B cell (primary cell): Measurements from ENCODE around the gene AKT2. TPM values are rescaled to one million over a fixed set of nuclear protein-coding genes. Genes with fewer than 3 reads are reported as not detected.

ENCODE experiments used
- ATAC-seq: fragments of 200-7000 bp; cut with Tn5 transposase; one replicate; pipeline ENCODE4 v1.10.0; 2021; ENCODE audit warnings: low read depth, mild to moderate bottlenecking, moderate number of reproducible peaks, moderate library complexity
- CTCF ChIA-PET: fragments of 350-600 bp; sonication (Branson Sonifier 250); formaldehyde crosslinking; loops from one replicate; lab custom pipeline; 2021; ENCODE audit warnings: antibody characterized with exemption, inconsistent platforms; lab: Charles Lee
- POLR2A ChIA-PET: fragments of 350-600 bp; sonication (Branson Sonifier 250); formaldehyde crosslinking; loops from one replicate; lab custom pipeline; 2021; ENCODE audit warnings: antibody characterized with exemption; lab: Charles Lee
- DNase-seq: peaks from one replicate; pipeline ENCODE4 v3.0.0; 2013
- H2AFZ ChIP-seq: 2 replicates; pipeline ENCODE4 v1.6.1; 2012; ENCODE audit warnings: mild to moderate bottlenecking, low read depth, low read length; ENCODE audit not compliant: insufficient read depth, poor library complexity, severe bottlenecking
- H3K27ac ChIP-seq, 2 donors: 1 replicate in 1 of 2; 2 replicates in 1 of 2; pipeline ENCODE4 v1.5.1; 2012 to 2013; ENCODE audit warnings: low read length in 2 of 2, mild to moderate bottlenecking in 2 of 2, moderate library complexity in 1 of 2
- H3K27me3 ChIP-seq, 4 experiments: fragments of 200-600 bp in 1 of 4; sonication (generic) in 1 of 4; replicated peaks in 1 of 4; 1 replicate in 2 of 4; 2 replicates in 2 of 4; pipeline versions ENCODE4 v1.6.1 to v1.7.0; 2013 to 2016; ENCODE audit warnings: low read length in 3 of 4, mild to moderate bottlenecking in 2 of 4, mixed read lengths in 1 of 4, moderate library complexity in 1 of 4; ENCODE audit not compliant: insufficient read depth in 4 of 4, control insufficient read depth in 3 of 4; ENCODE audit errors: control extremely low read depth in 1 of 4
- H3K36me3 ChIP-seq, 2 experiments: replicated peaks in 1 of 2; 1 replicate in 1 of 2; 2 replicates in 1 of 2; pipeline versions ENCODE4 v1.6.1 to v1.7.1; 2013; ENCODE audit warnings: low read length in 1 of 2; ENCODE audit not compliant: insufficient read depth in 2 of 2, control insufficient read depth in 1 of 2; ENCODE audit errors: control extremely low read depth in 1 of 2, extremely low read depth in 1 of 2
- H3K4me1 ChIP-seq, 2 donors: fragments of 200-600 bp in 1 of 2; sonication (generic) in 1 of 2; 1 replicate in 1 of 2; 2 replicates in 1 of 2; pipeline versions ENCODE4 v1.5.1 to v1.6.1; 2013 to 2017; ENCODE audit warnings: low read length in 2 of 2; ENCODE audit not compliant: control insufficient read depth in 2 of 2, insufficient read depth in 2 of 2
- H3K4me2 ChIP-seq: replicated peaks from 2 replicates; pipeline ENCODE3; 2012; ENCODE audit warnings: mild to moderate bottlenecking, low read depth, low read length; ENCODE audit not compliant: poor library complexity, severe bottlenecking
- H3K4me3 ChIP-seq, 5 experiments: fragments of 200-600 bp in 1 of 5; sonication (generic) in 1 of 5; 1 replicate in 3 of 5; 2 replicates in 2 of 5; pipeline versions ENCODE4 v1.5.1 to v1.7.0; 2011 to 2016; ENCODE audit warnings: low read length in 4 of 5, mild to moderate bottlenecking in 4 of 5, low read depth in 2 of 5, control low read depth in 1 of 5, moderate library complexity in 1 of 5; ENCODE audit not compliant: insufficient read depth in 1 of 5; ENCODE audit errors: control extremely low read depth in 1 of 5, extremely low read depth in 1 of 5
- H3K79me2 ChIP-seq: fragments of 200-600 bp; sonication (generic); one replicate; pipeline ENCODE4 v1.6.0; 2016; ENCODE audit warnings: low read length; ENCODE audit not compliant: control insufficient read depth, insufficient read depth
- H3K9ac ChIP-seq: fragments of 200-600 bp; sonication (generic); 2 replicates; pipeline ENCODE4 v1.6.1; 2017; ENCODE audit warnings: mild to moderate bottlenecking, low read length, moderate library complexity
- H3K9me3 ChIP-seq, 3 donors: one replicate each; pipeline versions ENCODE4 v1.6.1 to v1.7.1; 2013; ENCODE audit warnings: low read length in 2 of 3; ENCODE audit not compliant: control insufficient read depth in 2 of 3, insufficient read depth in 1 of 3; ENCODE audit errors: control extremely low read depth in 1 of 3
- H4K20me1 ChIP-seq: 2 replicates; pipeline ENCODE4 v1.6.0; 2012; ENCODE audit warnings: mild to moderate bottlenecking, low read length; ENCODE audit not compliant: insufficient read depth, control insufficient read depth, poor library complexity, severe bottlenecking
- H3K27ac Mint-ChIP-seq: one replicate; pipeline ENCODE4 v1.8.0; 2021; ENCODE audit warnings: mixed read lengths
- H3K27me3 Mint-ChIP-seq: one replicate; pipeline ENCODE4 v1.8.0; 2021; ENCODE audit warnings: mixed read lengths
- H3K4me1 Mint-ChIP-seq: one replicate; pipeline ENCODE4 v1.8.0; 2021; ENCODE audit warnings: mixed read lengths
- H3K4me3 Mint-ChIP-seq: one replicate; pipeline ENCODE4 v1.8.0; 2021; ENCODE audit warnings: mixed read lengths
- H3K9me3 Mint-ChIP-seq: one replicate; pipeline ENCODE4 v1.8.0; 2022; ENCODE audit warnings: mixed read lengths; ENCODE audit not compliant: insufficient read depth
- CTCF ChIP-seq: fragments of 200-600 bp; IDR thresholded peaks from one replicate; pipeline ENCODE4 v1.8.0; 2022; ENCODE audit warnings: antibody characterized with exemption, mild to moderate bottlenecking
- EZH2 ChIP-seq: IDR thresholded peaks from 2 replicates; pipeline ENCODE4 v1.6.1; 2012; ENCODE audit warnings: borderline replicate concordance, low read depth, mild to moderate bottlenecking, moderate library complexity, low read length; ENCODE audit not compliant: insufficient read depth, poor library complexity, severe bottlenecking
- WGBS: methylation state at CpG from one replicate; pipeline ENCODE4 v1.1.5; 2013; ENCODE audit warnings: missing lambda C conversion rate; ENCODE audit not compliant: insufficient coverage; 5-methylcytosine and 5-hydroxymethylcytosine counted together
- intact Hi-C: fragments of 100-400 bp; cut with micrococcal nuclease; formaldehyde crosslinking; loops from one replicate; pipeline ENCODE4 v1.10.0; 2022
- polyA plus RNA-seq: library from polyadenylated mRNA; depleted of rRNA; stranded (reverse); fragments of >200 nt; gene quantifications from 2 replicates; pipeline ENCODE4 v1.2.3, GENCODE V29; 2012
- total RNA-seq, 2 donors: library from RNA; stranded (reverse); fragments of 120-200 nt in 1 of 2; gene quantifications; 1 replicate in 1 of 2; 2 replicates in 1 of 2; pipeline versions ENCODE4 v1.2.3 to v1.2.4, GENCODE V29; 2013 to 2022

Gene AKT2
- total and polyA plus RNA-seq, 2 donors (not counting 1 experiment from before 2014, with no cell fraction given) = 195 to 243 TPM

- 95% methylated on average over 5 of the region's 11 CpGs for WGBS
- no peaks in the 10 kb centered on the region for H3K27me3 Mint-ChIP-seq
- intact Hi-C loops = no loop called here
- ATAC-seq (no peak), DNase-seq (no peak)
- Histone ChIP-seq H3K4me2 (no peak overlapping the region), H3K4me1 (peaks cover 9 to 14% of the 10 kb centered on the region in 2 donors), H2AFZ (no peak overlapping the region), H3K9me3 (peaks cover 0 to 4% (median 0%) of the 10 kb centered on the region in 3 donors), H3K79me2 (peaks cover 100% of the 10 kb centered on the region), H3K9ac (no peak overlapping the region), H3K36me3 (peaks cover 0 to 23% of the 10 kb centered on the region in 2 experiments), H3K27me3 (no peaks in the 10 kb centered on the region), H3K27ac (no peak overlapping the region), H4K20me1 (peaks cover 98% of the 10 kb centered on the region), H3K4me3 (no peak overlapping the region)
- TF ChIP-seq EZH2 (no peak), CTCF (no peak)
- ChIA-PET CTCF (interaction anchor here (0.6 kb wide), 1 partner anchor 189 kb away, joined by 3 read pairs; no protein-coding TSS in a partner anchor), POLR2A (no interaction called here)
- no peaks in the 10 kb centered on the region for H3K9me3 Mint-ChIP-seq
- H3K4me3 Mint-ChIP-seq = no peak overlapping the region
- no peak overlapping the region for H3K27ac Mint-ChIP-seq
- peaks cover 51% of the 10 kb centered on the region for H3K4me1 Mint-ChIP-seq
Observed at GRCh38 chr19:40269216-40269940, 15.8 kb downstream of the AKT2 start.

GRCh38 chr19:40267601-40267997 lies 17.5 kb downstream of the AKT2 start:
- POLR2A ChIA-PET = interaction anchor here (0.6 kb wide), 1 partner anchor 19 kb away, joined by 6 read pairs; no protein-coding TSS in a partner anchor

More at GRCh38 chr19:40267601-40267997, 17.5 kb downstream of the AKT2 start:
- no peak overlapping the region for H3K4me3 ChIP-seq
- peaks cover 100% of the 10 kb centered on the region for H4K20me1 ChIP-seq
- peaks cover 3 to 9% of the 10 kb centered on the region in 2 donors for H3K4me1 ChIP-seq
- Mint-ChIP-seq H3K4me3 (no peak overlapping the region), H3K27ac (no peak overlapping the region), H3K27me3 (no peaks in the 10 kb centered on the region), H3K4me1 (peaks cover 43% of the 10 kb centered on the region), H3K9me3 (no peaks in the 10 kb centered on the region)
- H3K9ac ChIP-seq = no peak overlapping the region
- ATAC-seq (no peak), DNase-seq (no peak)
- intact Hi-C loops = no loop called here
- H3K9me3 ChIP-seq = peaks cover 0 to 4% (median 0%) of the 10 kb centered on the region in 3 donors
- no peak for TF ChIP-seq CTCF
- TF ChIP-seq EZH2 = no peak
- no peak overlapping the region for H2AFZ ChIP-seq
- CTCF ChIA-PET = no interaction called here
- 89% methylated on average over 6 of the region's 6 CpGs for WGBS
- H3K4me2 ChIP-seq = no peak overlapping the region
- no peak overlapping the region for H3K27ac ChIP-seq
- peaks cover 100% of the 10 kb centered on the region for H3K79me2 ChIP-seq
- no peaks in the 10 kb centered on the region for H3K27me3 ChIP-seq
- peaks cover 0 to 39% of the 10 kb centered on the region in 2 experiments for H3K36me3 ChIP-seq
